ENCODE results near the gene ENPP7. TPM values are rescaled to one million over a fixed set of nuclear protein-coding genes. Genes with fewer than 3 reads are reported as not detected.

Gene ENPP7
- total RNA-seq, 1 experiment from 2014 or later: not detected

- Histone ChIP-seq H3K36me3 (ENCODE audit: insufficient read depth, low read length) (no peaks in the 10 kb centered on the region), H3K4me3 (ENCODE audit: low read length) (peak within 1 kb of the TSS; percentile 88), H4K20me1 (ENCODE audit: insufficient read depth, low read depth, low read length) (peaks cover 10% of the 10 kb centered on the region), H3K9me3 (ENCODE audit: low read length) (no peaks in the 10 kb centered on the region), H2AFZ (ENCODE audit: low read length) (peak within 1 kb of the TSS; percentile 89; the same call in 1 of the 2 replicates), H3K9ac (ENCODE audit: low read length) (peak within 1 kb of the TSS; percentile 82), H3K4me2 (ENCODE audit: low read depth, low read length, poor library complexity, severe bottlenecking) (peak within 1 kb of the TSS; percentile 99), H3K79me2 (ENCODE audit: low read length) (no peaks in the 10 kb centered on the region), H3K27ac (ENCODE audit: low read length) (no peak within 1 kb of the TSS), H3K9me2 (replicated peaks; ENCODE audit: insufficient read depth, low read length) (no peaks in the 10 kb centered on the region), H3K4me1 (ENCODE audit: low read length) (peaks cover 14% of the 10 kb centered on the region), H3K27me3 (ENCODE audit: low read length) (no peaks in the 10 kb centered on the region)
- DNase-seq: peak; percentile 93
These were observed 47.3 kb downstream of the ENPP7 start, which contains the start of gene CBX2 for GRCh38 chr17:79777894-79778503. Gene CBX2, plus strand, starts transcription at chr17:79778148. Its CDS starts 88 bp downstream, at chr17:79778236.

GRCh38 chr17:79778504-79779083 is 47.9 kb downstream of the ENPP7 start:
- Histone ChIP-seq H2AFZ (ENCODE audit: low read length) (peak overlapping the region; percentile 89; the same call in 1 of the 2 replicates), H3K4me2 (ENCODE audit: low read depth, low read length, poor library complexity, severe bottlenecking) (peak overlapping the region; percentile 55), H3K9me2 (replicated peaks; ENCODE audit: insufficient read depth, low read length) (no peaks in the 10 kb centered on the region), H3K36me3 (ENCODE audit: insufficient read depth, low read length) (no peaks in the 10 kb centered on the region), H3K27ac (ENCODE audit: low read length) (no peak overlapping the region), H3K79me2 (ENCODE audit: low read length) (no peaks in the 10 kb centered on the region), H3K27me3 (ENCODE audit: low read length) (no peaks in the 10 kb centered on the region), H3K9me3 (ENCODE audit: low read length) (no peaks in the 10 kb centered on the region), H3K4me1 (ENCODE audit: low read length) (peaks cover 14% of the 10 kb centered on the region), H3K4me3 (ENCODE audit: low read length) (peak overlapping the region; percentile 88), H4K20me1 (ENCODE audit: insufficient read depth, low read depth, low read length) (peaks cover 10% of the 10 kb centered on the region), H3K9ac (ENCODE audit: low read length) (peak overlapping the region; percentile 82)
- peak; percentile 62 for DNase-seq

GRCh38 chr17:79779084-79779529 is 48.4 kb downstream of the ENPP7 start:
- Histone ChIP-seq H3K36me3 (ENCODE audit: insufficient read depth, low read length) (no peaks in the 10 kb centered on the region), H3K9ac (ENCODE audit: low read length) (peak overlapping the region; percentile 82), H3K4me3 (ENCODE audit: low read length) (peak overlapping the region; percentile 88), H3K4me1 (ENCODE audit: low read length) (peaks cover 14% of the 10 kb centered on the region), H3K9me2 (replicated peaks; ENCODE audit: insufficient read depth, low read length) (no peaks in the 10 kb centered on the region), H3K79me2 (ENCODE audit: low read length) (no peaks in the 10 kb centered on the region), H3K9me3 (ENCODE audit: low read length) (no peaks in the 10 kb centered on the region), H4K20me1 (ENCODE audit: insufficient read depth, low read depth, low read length) (peaks cover 10% of the 10 kb centered on the region), H3K27ac (ENCODE audit: low read length) (no peak overlapping the region), H2AFZ (ENCODE audit: low read length) (no peak overlapping the region), H3K27me3 (ENCODE audit: low read length) (no peaks in the 10 kb centered on the region), H3K4me2 (ENCODE audit: low read depth, low read length, poor library complexity, severe bottlenecking) (peak overlapping the region; percentile 55)
- DNase-seq: no peak

- Histone ChIP-seq H3K4me1 (ENCODE audit: low read length) (peaks cover 14% of the 10 kb centered on the region), H3K4me2 (ENCODE audit: low read depth, low read length, poor library complexity, severe bottlenecking) (no peak overlapping the region), H4K20me1 (ENCODE audit: insufficient read depth, low read depth, low read length) (peaks cover 11% of the 10 kb centered on the region), H3K9ac (ENCODE audit: low read length) (no peak overlapping the region), H3K79me2 (ENCODE audit: low read length) (no peaks in the 10 kb centered on the region), H3K27me3 (ENCODE audit: low read length) (no peaks in the 10 kb centered on the region), H3K9me3 (ENCODE audit: low read length) (no peaks in the 10 kb centered on the region), H3K27ac (ENCODE audit: low read length) (no peak overlapping the region), H3K9me2 (replicated peaks; ENCODE audit: insufficient read depth, low read length) (no peaks in the 10 kb centered on the region), H3K36me3 (ENCODE audit: insufficient read depth, low read length) (no peaks in the 10 kb centered on the region), H2AFZ (ENCODE audit: low read length) (no peak overlapping the region), H3K4me3 (ENCODE audit: low read length) (no peak overlapping the region; the same call in 1 of the 2 replicates)
- DNase-seq: no peak
These were observed 49.1 kb downstream of the ENPP7 start for GRCh38 chr17:79779661-79780365.

- Histone ChIP-seq H3K9ac (ENCODE audit: low read length) (no peak overlapping the region), H4K20me1 (ENCODE audit: insufficient read depth, low read depth, low read length) (peaks cover 14% of the 10 kb centered on the region), H3K9me3 (ENCODE audit: low read length) (no peaks in the 10 kb centered on the region), H3K4me2 (ENCODE audit: low read depth, low read length, poor library complexity, severe bottlenecking) (no peak overlapping the region), H3K36me3 (ENCODE audit: insufficient read depth, low read length) (no peaks in the 10 kb centered on the region), H3K27ac (ENCODE audit: low read length) (no peak overlapping the region), H3K79me2 (ENCODE audit: low read length) (no peaks in the 10 kb centered on the region), H3K4me3 (ENCODE audit: low read length) (no peak overlapping the region), H3K4me1 (ENCODE audit: low read length) (peaks cover 14% of the 10 kb centered on the region), H3K27me3 (ENCODE audit: low read length) (no peaks in the 10 kb centered on the region), H2AFZ (ENCODE audit: low read length) (no peak overlapping the region), H3K9me2 (replicated peaks; ENCODE audit: insufficient read depth, low read length) (no peaks in the 10 kb centered on the region)
- DNase-seq: no peak
These were observed 50.4 kb downstream of the ENPP7 start for GRCh38 chr17:79781012-79781650.

DNA sequence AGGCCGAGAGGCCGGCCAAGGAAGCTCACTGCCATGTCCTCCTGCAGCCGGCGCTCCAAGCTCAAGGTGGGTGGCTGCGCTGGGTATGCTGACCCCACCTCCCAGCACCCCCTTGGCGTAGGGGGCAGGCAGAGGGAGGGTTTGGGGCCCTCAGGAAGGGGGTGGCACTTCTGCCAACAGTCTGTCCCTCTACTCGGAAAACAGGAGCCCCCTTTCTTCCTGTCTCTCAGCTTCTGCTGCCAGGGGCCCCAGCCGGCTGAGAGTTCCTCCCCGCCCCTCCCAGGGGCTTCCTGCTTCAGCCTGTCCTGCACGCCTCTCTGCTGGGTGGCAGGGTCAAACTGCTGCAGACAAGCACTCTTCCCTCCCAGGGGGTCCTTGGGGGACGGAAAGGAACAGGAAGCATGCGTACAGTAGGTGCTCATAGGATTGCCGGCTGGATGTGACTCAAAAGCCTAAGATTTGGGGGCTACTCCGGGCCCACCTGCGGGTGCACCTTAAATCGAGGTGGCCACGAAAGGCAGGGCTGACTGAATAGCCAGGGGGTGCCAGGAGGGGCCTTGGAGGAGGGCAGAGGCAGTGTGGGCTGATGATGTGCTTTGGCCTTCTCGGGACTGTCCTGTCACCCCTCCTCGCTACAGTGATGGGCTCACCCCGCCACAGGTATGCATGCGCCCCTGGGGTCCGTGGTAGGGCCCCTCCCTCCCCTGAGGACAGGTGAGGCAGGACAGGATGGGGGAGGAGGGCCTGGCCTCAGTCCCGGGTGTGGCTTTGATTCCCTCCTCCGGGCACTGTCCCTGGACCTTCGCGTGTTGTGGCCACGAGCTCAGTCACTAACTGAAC is 51.2 kb downstream of the ENPP7 start:
- Histone ChIP-seq H3K9ac (ENCODE audit: low read length) (no peak overlapping the region), H3K4me1 (ENCODE audit: low read length) (peaks cover 14% of the 10 kb centered on the region), H3K27ac (ENCODE audit: low read length) (no peak overlapping the region), H4K20me1 (ENCODE audit: insufficient read depth, low read depth, low read length) (peaks cover 14% of the 10 kb centered on the region), H3K36me3 (ENCODE audit: insufficient read depth, low read length) (no peaks in the 10 kb centered on the region), H3K79me2 (ENCODE audit: low read length) (no peaks in the 10 kb centered on the region), H3K9me3 (ENCODE audit: low read length) (no peaks in the 10 kb centered on the region), H3K4me2 (ENCODE audit: low read depth, low read length, poor library complexity, severe bottlenecking) (no peak overlapping the region), H3K9me2 (replicated peaks; ENCODE audit: insufficient read depth, low read length) (no peaks in the 10 kb centered on the region), H3K27me3 (ENCODE audit: low read length) (no peaks in the 10 kb centered on the region), H3K4me3 (ENCODE audit: low read length) (no peak overlapping the region), H2AFZ (ENCODE audit: low read length) (no peak overlapping the region)
- DNase-seq: no peak

DNA sequence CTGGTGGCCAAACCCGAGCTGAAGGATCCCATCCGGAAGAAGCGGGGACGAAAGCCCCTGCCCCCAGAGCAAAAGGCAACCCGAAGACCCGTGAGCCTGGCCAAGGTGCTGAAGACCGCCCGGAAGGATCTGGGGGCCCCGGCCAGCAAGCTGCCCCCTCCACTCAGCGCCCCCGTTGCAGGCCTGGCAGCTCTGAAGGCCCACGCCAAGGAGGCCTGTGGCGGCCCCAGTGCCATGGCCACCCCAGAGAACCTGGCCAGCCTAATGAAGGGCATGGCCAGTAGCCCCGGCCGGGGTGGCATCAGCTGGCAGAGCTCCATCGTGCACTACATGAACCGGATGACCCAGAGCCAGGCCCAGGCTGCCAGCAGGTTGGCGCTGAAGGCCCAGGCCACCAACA is 53.1 kb downstream of the ENPP7 start:
- no peak for DNase-seq
- no peaks in the 10 kb centered on the region for H3K27me3 ChIP-seq (ENCODE audit: low read length)
- H3K9me3 ChIP-seq (ENCODE audit: low read length): no peaks in the 10 kb centered on the region
- no peak overlapping the region for H2AFZ ChIP-seq (ENCODE audit: low read length)
- peaks cover 5% of the 10 kb centered on the region for H3K4me1 ChIP-seq (ENCODE audit: low read length)
- no peaks in the 10 kb centered on the region for H3K9me2 ChIP-seq (replicated peaks; ENCODE audit: insufficient read depth, low read length)
- H3K9ac ChIP-seq (ENCODE audit: low read length): no peak overlapping the region
- H3K27ac ChIP-seq (ENCODE audit: low read length): no peak overlapping the region
- H3K4me3 ChIP-seq (ENCODE audit: low read length): no peak overlapping the region
- no peaks in the 10 kb centered on the region for H3K36me3 ChIP-seq (ENCODE audit: insufficient read depth, low read length)
- H3K4me2 ChIP-seq (ENCODE audit: low read depth, low read length, poor library complexity, severe bottlenecking): no peak overlapping the region
- no peaks in the 10 kb centered on the region for H3K79me2 ChIP-seq (ENCODE audit: low read length)
- H4K20me1 ChIP-seq (ENCODE audit: insufficient read depth, low read depth, low read length): peaks cover 12% of the 10 kb centered on the region

All from Karpas-422 (cell line).